Mucosa of rectum (tissue), 2 donors: ENCODE measurements around the gene NCDN.

Experiments
- H3K27ac ChIP-seq, 2 donors: one replicate each; pipeline ENCODE4 v1.7.0; 2013; ENCODE audit warnings: inconsistent platforms in 2 of 2, low read depth in 2 of 2, low read length in 2 of 2
- H3K27me3 ChIP-seq, 2 donors: one replicate each; pipeline ENCODE4 v1.7.0; 2013; ENCODE audit warnings: low read length in 2 of 2; ENCODE audit not compliant: control insufficient read depth in 2 of 2, insufficient read depth in 2 of 2
- H3K36me3 ChIP-seq, 2 donors: one replicate each; pipeline ENCODE4 v1.7.0; 2013; ENCODE audit warnings: low read length in 2 of 2; ENCODE audit not compliant: control insufficient read depth in 2 of 2, insufficient read depth in 2 of 2
- H3K4me1 ChIP-seq, 2 donors: one replicate each; pipeline ENCODE4 v1.7.0; 2013; ENCODE audit warnings: low read length in 2 of 2, mild to moderate bottlenecking in 1 of 2; ENCODE audit not compliant: control insufficient read depth in 2 of 2, insufficient read depth in 2 of 2
- H3K4me3 ChIP-seq, 2 donors: one replicate each; pipeline ENCODE4 v1.7.0; 2013; ENCODE audit warnings: low read length in 2 of 2
- H3K9ac ChIP-seq, 2 donors: one replicate each; pipeline ENCODE4 v1.7.0; 2013; ENCODE audit warnings: low read length in 2 of 2, low read depth in 1 of 2, mild to moderate bottlenecking in 1 of 2
- H3K9me3 ChIP-seq, 2 donors: one replicate each; pipeline ENCODE4 v1.7.0; 2013; ENCODE audit warnings: low read length in 2 of 2; ENCODE audit not compliant: control insufficient read depth in 2 of 2
- donor health status: healthy.
- donor health status: Normal muscosa, but diverticular disease.

The NCDN gene

GRCh38 chr1:35590476-35591040, 33.0 kb downstream of the NCDN start:
- Histone ChIP-seq H3K4me1 (no peaks in the 10 kb centered on the region), H3K9me3 (no peaks in the 10 kb centered on the region), H3K9ac (no peak overlapping the region), H3K27me3 (no peaks in the 10 kb centered on the region), H3K27ac (no peak overlapping the region), H3K4me3 (no peak overlapping the region), H3K36me3 (peaks cover 0 to 6% of the 10 kb centered on the region in 2 donors)

- Histone ChIP-seq H3K4me1 (no peaks in the 10 kb centered on the region), H3K9ac (no peak overlapping the region), H3K9me3 (no peaks in the 10 kb centered on the region), H3K4me3 (no peak overlapping the region), H3K36me3 (peaks cover 0 to 7% of the 10 kb centered on the region in 2 donors), H3K27me3 (no peaks in the 10 kb centered on the region), H3K27ac (no peak overlapping the region)
These were observed 33.6 kb downstream of the NCDN start for GRCh38 chr1:35591211-35591610.

- no peaks in the 10 kb centered on the region for H3K9me3 ChIP-seq
- no peak overlapping the region for H3K27ac ChIP-seq
- peaks cover 0 to 7% of the 10 kb centered on the region in 2 donors for H3K36me3 ChIP-seq
- H3K4me3 ChIP-seq: no peak overlapping the region
- H3K9ac ChIP-seq: no peak overlapping the region
- no peaks in the 10 kb centered on the region for H3K4me1 ChIP-seq
- H3K27me3 ChIP-seq: no peaks in the 10 kb centered on the region
These were observed 35.6 kb downstream of the NCDN start for GRCh38 chr1:35592991-35593769.

- no peak overlapping the region for H3K4me3 ChIP-seq
- no peaks in the 10 kb centered on the region for H3K9me3 ChIP-seq
These were observed 36.6 kb downstream of the NCDN start for GRCh38 chr1:35594005-35594760.

GRCh38 chr1:35595684-35596083, 38.1 kb downstream of the NCDN start:
- no peak overlapping the region for H3K4me3 ChIP-seq
- no peak overlapping the region for H3K27ac ChIP-seq
- no peaks in the 10 kb centered on the region for H3K27me3 ChIP-seq
- H3K9ac ChIP-seq: no peak overlapping the region
- H3K9me3 ChIP-seq: no peaks in the 10 kb centered on the region
- H3K36me3 ChIP-seq: peaks cover 0 to 13% of the 10 kb centered on the region in 2 donors
- no peaks in the 10 kb centered on the region for H3K4me1 ChIP-seq

More at GRCh38 chr1:35594005-35594760, 36.6 kb downstream of the NCDN start:
- Histone ChIP-seq H3K27me3 (no peaks in the 10 kb centered on the region), H3K36me3 (peaks cover 0 to 10% of the 10 kb centered on the region in 2 donors), H3K4me1 (no peaks in the 10 kb centered on the region), H3K27ac (no peak overlapping the region), H3K9ac (no peak overlapping the region)

- H3K27me3 ChIP-seq: no peaks in the 10 kb centered on the region
- H3K27ac ChIP-seq: no peak overlapping the region
- H3K4me3 ChIP-seq: no peak overlapping the region
- H3K4me1 ChIP-seq: no peaks in the 10 kb centered on the region
- H3K9me3 ChIP-seq: no peaks in the 10 kb centered on the region
- no peak overlapping the region for H3K9ac ChIP-seq
- peaks cover 6 to 22% of the 10 kb centered on the region in 2 donors for H3K36me3 ChIP-seq
These were observed 40.3 kb downstream of the NCDN start for GRCh38 chr1:35597870-35598269.

- peaks cover 12 to 31% of the 10 kb centered on the region in 2 donors for H3K36me3 ChIP-seq
- H3K9me3 ChIP-seq: no peaks in the 10 kb centered on the region
- H3K4me3 ChIP-seq: no peak overlapping the region
- no peaks in the 10 kb centered on the region for H3K4me1 ChIP-seq
- H3K27me3 ChIP-seq: no peaks in the 10 kb centered on the region
- no peak overlapping the region for H3K27ac ChIP-seq
- no peak overlapping the region for H3K9ac ChIP-seq
These were observed 41.3 kb downstream of the NCDN start for GRCh38 chr1:35598895-35599294.

GRCh38 chr1:35599411-35599810, 41.8 kb downstream of the NCDN start:
- Histone ChIP-seq H3K9me3 (no peaks in the 10 kb centered on the region), H3K9ac (no peak overlapping the region), H3K27me3 (no peaks in the 10 kb centered on the region), H3K27ac (no peak overlapping the region), H3K4me3 (no peak overlapping the region), H3K4me1 (no peaks in the 10 kb centered on the region), H3K36me3 (peaks cover 12 to 36% of the 10 kb centered on the region in 2 donors)

- H3K27me3 ChIP-seq: no peaks in the 10 kb centered on the region
- no peaks in the 10 kb centered on the region for H3K4me1 ChIP-seq
- H3K9me3 ChIP-seq: no peaks in the 10 kb centered on the region
- no peak overlapping the region for H3K9ac ChIP-seq
- H3K4me3 ChIP-seq: no peak overlapping the region
- H3K27ac ChIP-seq: no peak overlapping the region
- H3K36me3 ChIP-seq: peaks cover 17 to 38% of the 10 kb centered on the region in 2 donors
These were observed 43.0 kb downstream of the NCDN start for GRCh38 chr1:35600593-35600992.

GRCh38 chr1:35603468-35603867, 45.9 kb downstream of the NCDN start:
- H3K4me3 ChIP-seq: no peak overlapping the region
- no peak overlapping the region for H3K27ac ChIP-seq
- H3K27me3 ChIP-seq: no peaks in the 10 kb centered on the region
- no peak overlapping the region for H3K9ac ChIP-seq
- no peaks in the 10 kb centered on the region for H3K9me3 ChIP-seq
- H3K36me3 ChIP-seq: peaks cover 23 to 48% of the 10 kb centered on the region in 2 donors
- H3K4me1 ChIP-seq: no peaks in the 10 kb centered on the region
